Peyer's patch (tissue), 4 donors: ENCODE results near the gene ZFY.

ENCODE experiments used
- POLR2A ChIP-seq, 2 donors: fragments of 450-650 bp; IDR thresholded peaks; one replicate each; pipeline ENCODE4 v1.5.1; 2017; ENCODE audit warnings: antibody characterized with exemption in 2 of 2, mild to moderate bottlenecking in 2 of 2, moderate library complexity in 2 of 2
- TF ChIP-seq, protein P1 (sequence below), 6 experiments: fragments of 450-650 bp in 4 of 6; fragments of 200-600 bp in 2 of 6; sonication (generic) in 1 of 6; IDR thresholded peaks; one replicate each; pipeline ENCODE4 v1.5.1; 2017 to 2019; ENCODE audit warnings: antibody characterized with exemption in 6 of 6, mild to moderate bottlenecking in 3 of 6, moderate library complexity in 1 of 6

DNA sequence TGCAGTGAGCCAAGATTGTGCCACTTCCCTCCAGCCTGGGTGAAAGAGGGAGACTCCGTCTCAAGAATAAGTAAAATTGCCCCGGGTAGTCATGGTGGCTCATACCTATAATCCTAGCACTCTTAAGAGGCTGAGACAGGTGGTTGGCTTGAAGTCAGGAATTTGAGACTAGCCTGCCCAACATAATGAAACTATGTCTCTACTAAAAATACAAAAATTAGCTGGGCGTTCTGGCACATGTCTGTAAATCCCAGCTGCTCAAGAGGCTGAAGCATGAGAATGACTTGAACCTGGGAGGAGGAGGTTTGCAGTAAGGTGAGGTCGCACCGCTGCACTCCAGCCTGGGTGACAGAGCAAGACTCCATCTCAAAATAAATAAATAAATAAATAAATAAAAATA lies 49.3 kb downstream of the ZFY start:
- TF ChIP-seq, protein P1, sequence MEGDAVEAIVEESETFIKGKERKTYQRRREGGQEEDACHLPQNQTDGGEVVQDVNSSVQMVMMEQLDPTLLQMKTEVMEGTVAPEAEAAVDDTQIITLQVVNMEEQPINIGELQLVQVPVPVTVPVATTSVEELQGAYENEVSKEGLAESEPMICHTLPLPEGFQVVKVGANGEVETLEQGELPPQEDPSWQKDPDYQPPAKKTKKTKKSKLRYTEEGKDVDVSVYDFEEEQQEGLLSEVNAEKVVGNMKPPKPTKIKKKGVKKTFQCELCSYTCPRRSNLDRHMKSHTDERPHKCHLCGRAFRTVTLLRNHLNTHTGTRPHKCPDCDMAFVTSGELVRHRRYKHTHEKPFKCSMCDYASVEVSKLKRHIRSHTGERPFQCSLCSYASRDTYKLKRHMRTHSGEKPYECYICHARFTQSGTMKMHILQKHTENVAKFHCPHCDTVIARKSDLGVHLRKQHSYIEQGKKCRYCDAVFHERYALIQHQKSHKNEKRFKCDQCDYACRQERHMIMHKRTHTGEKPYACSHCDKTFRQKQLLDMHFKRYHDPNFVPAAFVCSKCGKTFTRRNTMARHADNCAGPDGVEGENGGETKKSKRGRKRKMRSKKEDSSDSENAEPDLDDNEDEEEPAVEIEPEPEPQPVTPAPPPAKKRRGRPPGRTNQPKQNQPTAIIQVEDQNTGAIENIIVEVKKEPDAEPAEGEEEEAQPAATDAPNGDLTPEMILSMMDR (IDR thresholded peaks at IDR 0.05) = no peak
- TF ChIP-seq POLR2A (IDR thresholded peaks at IDR 0.05) = no peak
